ENCODE measurements around the gene KIF19. TPM values are rescaled to one million over a fixed set of nuclear protein-coding genes. Genes with fewer than 3 reads are reported as not detected.

Gene KIF19
- polyA plus RNA-seq, 2 of the 4 experiments (the other 2 are of a cell fraction), result not detected

DNA sequence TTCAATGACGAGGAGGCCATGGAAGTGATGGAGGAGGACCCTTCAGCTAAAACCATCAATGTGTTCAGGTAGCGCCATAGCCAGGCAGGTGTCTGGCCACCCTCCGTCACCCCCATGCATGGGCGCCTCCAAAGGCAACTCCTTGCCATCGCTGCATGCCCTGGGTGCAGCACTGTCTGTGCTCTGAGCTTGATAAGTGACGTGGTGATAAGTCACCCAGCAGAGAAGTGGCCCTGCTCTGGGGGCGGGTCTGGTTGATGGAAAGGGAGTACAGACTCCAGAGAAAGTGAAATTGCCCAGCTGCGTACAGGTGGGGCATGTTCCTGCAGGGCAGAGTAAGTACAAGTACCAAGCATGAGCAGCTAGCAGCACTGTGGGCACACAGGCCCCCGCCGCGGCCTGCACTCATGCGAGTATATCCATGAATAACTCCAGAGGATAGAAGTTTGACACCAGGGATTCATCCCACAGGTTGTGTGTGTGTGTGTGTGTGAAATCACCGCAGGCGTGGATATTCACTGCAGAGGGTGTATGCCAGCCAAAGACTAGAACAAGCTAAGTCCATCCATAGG, 38.9 kb upstream of the KIF19 start:
- Histone ChIP-seq H3K4me1 (0 out of 3 replicates have a peak, but pooled peaks cover 4% of the 10 kb centered on the region), H3K27ac (no peak overlapping the region), H3K4me2 (no peak overlapping the region), H3K4me3 (no peak overlapping the region), H3K9me3 (no peaks in the 10 kb centered on the region)
- ATAC-seq (no peak), FAIRE-seq (no peak), DNase-seq (ENCODE audit: low read depth in 1 of 2, low spot score in 1 of 2) (no peak)
- no peak for TF ChIP-seq RAD21 (conservative IDR thresholded peaks at IDR 0.05 in 1 of 2, IDR thresholded peaks at IDR 0.05 in 1 of 2)
- TF ChIP-seq ZSCAN20 (CRISPR knock-in tag; IDR thresholded peaks at IDR 0.05), result no peak
- ChIA-PET POLR2A (no interaction called here), CTCF (interaction anchor here (2.3 to 12.3 kb wide), 2 partner anchors 11 to 81 kb away, joined by 6 to 125 read pairs; no protein-coding TSS in a partner anchor)
- WGBS (ENCODE audit: missing lambda C conversion rate), result 79% methylated on average over 14 of the region's 14 CpGs

DNA sequence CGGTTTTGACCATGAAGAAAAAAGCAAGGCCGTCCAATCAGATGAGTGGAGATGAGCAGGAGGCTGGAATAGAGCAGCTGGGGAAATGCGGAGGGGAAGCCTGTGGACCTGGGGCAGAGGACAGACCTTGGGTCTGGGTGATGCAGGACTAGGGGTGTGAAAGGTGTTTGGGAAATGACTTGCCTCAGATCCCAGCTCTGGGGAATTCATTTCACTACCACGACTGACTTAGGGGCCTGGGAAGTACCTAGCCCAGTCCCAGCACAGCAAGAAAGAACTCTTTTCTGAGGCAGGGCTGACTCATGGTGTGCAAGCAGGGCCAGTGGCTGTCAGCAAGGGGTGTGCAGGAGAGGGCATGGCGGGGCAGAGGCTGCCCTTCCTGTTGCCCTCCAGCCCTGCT, 37.2 kb upstream of the KIF19 start:
- peak; percentile 61 to 64; a peak in 4 of 6 replicates for ATAC-seq
- POLR2A ChIA-PET, result no interaction called here
- no peak for FAIRE-seq
- WGBS (ENCODE audit: missing lambda C conversion rate), result 45% methylated on average over 5 of the region's 5 CpGs
- no peaks in the 10 kb centered on the region for H3K9me3 ChIP-seq
- CTCF ChIA-PET, result interaction anchor here (1.2 to 12.3 kb wide), 3 partner anchors 10 to 72 kb away, joined by 3 to 125 read pairs (median 4); no protein-coding TSS in a partner anchor
- DNase-seq (ENCODE audit: low read depth in 1 of 2, low spot score in 1 of 2), result no peak
- TF ChIP-seq HOXB13 (CRISPR knock-in tag; IDR thresholded peaks at IDR 0.05; ENCODE audit: low read depth) (no peak), EP300 (IDR thresholded peaks at IDR 0.05) (no peak), SREBF2 (IDR thresholded peaks at IDR 0.05) (no peak), MYC (IDR thresholded peaks at IDR 0.05; ENCODE audit: borderline replicate concordance, low read length) (no peak)
- TF ChIP-seq, protein P1, sequence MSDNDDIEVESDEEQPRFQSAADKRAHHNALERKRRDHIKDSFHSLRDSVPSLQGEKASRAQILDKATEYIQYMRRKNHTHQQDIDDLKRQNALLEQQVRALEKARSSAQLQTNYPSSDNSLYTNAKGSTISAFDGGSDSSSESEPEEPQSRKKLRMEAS (IDR thresholded peaks at IDR 0.05), result no peak
- H3K4me3 ChIP-seq, result no peak overlapping the region
- no peaks in the 10 kb centered on the region for H3K4me1 ChIP-seq
- no peak overlapping the region for H3K27ac ChIP-seq
- no peak overlapping the region for H3K4me2 ChIP-seq

DNA sequence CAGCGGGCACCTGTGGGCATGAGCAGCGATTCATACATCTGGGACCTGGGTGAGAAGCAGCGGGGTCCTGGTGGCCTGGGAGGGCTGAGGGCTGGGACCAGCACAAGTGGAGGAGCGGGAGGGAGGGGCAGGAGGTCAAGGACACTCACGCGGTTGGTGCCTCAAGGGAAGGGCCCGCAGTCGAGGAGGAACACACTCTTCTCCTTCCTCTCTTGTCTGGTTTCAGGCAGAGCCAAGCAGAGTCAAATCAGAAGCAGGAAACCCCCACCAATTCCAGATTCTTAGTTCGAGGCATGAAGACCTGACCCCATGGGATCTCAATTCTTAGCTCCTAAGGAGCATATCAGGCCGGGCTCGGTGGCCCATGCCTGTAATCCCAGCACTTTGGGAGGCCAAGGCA, 36.3 kb upstream of the KIF19 start:
- WGBS (ENCODE audit: missing lambda C conversion rate), result 77% methylated on average over 11 of the region's 11 CpGs
- POLR2A ChIA-PET, result interaction anchor here (1.0 kb wide), 1 partner anchor 86 kb away, joined by 3 read pairs; the partner anchor contains the start of gene RPL38
- no peak for FAIRE-seq
- no peak for DNase-seq (ENCODE audit: low read depth in 1 of 2, low spot score in 1 of 2)
- no peak for ATAC-seq
- H3K27ac ChIP-seq, result no peak overlapping the region
- H3K4me2 ChIP-seq, result no peak overlapping the region
- H3K4me1 ChIP-seq, result no peaks in the 10 kb centered on the region
- H3K4me3 ChIP-seq, result no peak overlapping the region
- CTCF ChIA-PET, result interaction anchor here (0.8 to 12.3 kb wide), 2 partner anchors 9 to 90 kb away, joined by 3 to 125 read pairs; no protein-coding TSS in a partner anchor
- H3K9me3 ChIP-seq, result no peaks in the 10 kb centered on the region
- no peak for TF ChIP-seq MAZ (IDR thresholded peaks at IDR 0.05; ENCODE audit: borderline replicate concordance, low read depth, low read length)
- TF ChIP-seq NFE2L2 (conservative IDR thresholded peaks at IDR 0.05; ENCODE audit: low read length), result no peak
- TF ChIP-seq, protein P2, sequence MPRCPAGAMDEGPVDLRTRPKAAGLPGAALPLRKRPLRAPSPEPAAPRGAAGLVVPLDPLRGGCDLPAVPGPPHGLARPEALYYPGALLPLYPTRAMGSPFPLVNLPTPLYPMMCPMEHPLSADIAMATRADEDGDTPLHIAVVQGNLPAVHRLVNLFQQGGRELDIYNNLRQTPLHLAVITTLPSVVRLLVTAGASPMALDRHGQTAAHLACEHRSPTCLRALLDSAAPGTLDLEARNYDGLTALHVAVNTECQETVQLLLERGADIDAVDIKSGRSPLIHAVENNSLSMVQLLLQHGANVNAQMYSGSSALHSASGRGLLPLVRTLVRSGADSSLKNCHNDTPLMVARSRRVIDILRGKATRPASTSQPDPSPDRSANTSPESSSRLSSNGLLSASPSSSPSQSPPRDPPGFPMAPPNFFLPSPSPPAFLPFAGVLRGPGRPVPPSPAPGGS (IDR thresholded peaks at IDR 0.05), result no peak
- TF ChIP-seq, protein P3, sequence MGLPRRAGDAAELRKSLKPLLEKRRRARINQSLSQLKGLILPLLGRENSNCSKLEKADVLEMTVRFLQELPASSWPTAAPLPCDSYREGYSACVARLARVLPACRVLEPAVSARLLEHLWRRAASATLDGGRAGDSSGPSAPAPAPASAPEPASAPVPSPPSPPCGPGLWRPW (IDR thresholded peaks at IDR 0.05), result no peak

DNA sequence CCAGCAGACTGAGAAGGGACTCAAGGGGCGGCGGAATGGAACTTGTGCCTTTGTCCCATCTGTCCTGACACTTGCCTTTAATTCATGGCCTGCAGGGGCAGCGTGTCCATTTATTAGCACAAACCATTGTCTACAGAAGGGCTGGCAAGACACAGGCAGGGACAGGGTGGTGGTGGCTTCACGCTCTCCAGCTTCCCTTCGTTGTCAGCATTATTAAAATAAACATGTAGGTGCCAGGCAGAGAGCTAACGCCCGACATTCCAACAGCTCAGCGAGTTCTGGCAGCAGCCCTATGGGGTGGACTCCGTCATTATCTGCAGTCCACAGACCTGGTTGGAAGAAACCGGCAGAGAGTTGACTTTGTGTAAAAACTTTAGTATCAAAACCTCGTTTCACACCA, 35.7 kb upstream of the KIF19 start:
- ATAC-seq (peak; percentile 59 to 61; a peak in 4 of 6 replicates), DNase-seq (ENCODE audit: low read depth in 1 of 2, low spot score in 1 of 2) (no peak), FAIRE-seq (no peak)
- ChIA-PET CTCF (interaction anchor here (12.3 kb wide), 1 partner anchor 8 kb away, joined by 125 read pairs; no protein-coding TSS in a partner anchor), POLR2A (interaction anchor here (1.0 kb wide), 2 partner anchors 77 to 87 kb away, joined by 3 read pairs; partner anchors contain the start of genes RPL38 and TTYH2)
- H3K4me1 ChIP-seq, result no peaks in the 10 kb centered on the region
- H3K27ac ChIP-seq, result no peak overlapping the region
- no peaks in the 10 kb centered on the region for H3K9me3 ChIP-seq
- H3K4me3 ChIP-seq, result no peak overlapping the region
- WGBS (ENCODE audit: missing lambda C conversion rate), result 72% methylated on average over 11 of the region's 11 CpGs
- H3K4me2 ChIP-seq, result no peak overlapping the region
- TF ChIP-seq HOXA7 (CRISPR knock-in tag; IDR thresholded peaks at IDR 0.05) (no peak), ZFP36 (IDR thresholded peaks at IDR 0.05; ENCODE audit: borderline replicate concordance, partially characterized antibody) (no peak), FOXS1 (CRISPR knock-in tag; IDR thresholded peaks at IDR 0.05) (no peak), NFE2L2 (conservative IDR thresholded peaks at IDR 0.05; ENCODE audit: low read length) (no peak), RCOR1 (IDR thresholded peaks at IDR 0.05; ENCODE audit: low read depth, low read length) (no peak), RNF2 (IDR thresholded peaks at IDR 0.05; ENCODE audit: borderline replicate concordance, low read depth) (no peak), ZC3H11A (IDR thresholded peaks at IDR 0.05) (no peak)
- TF ChIP-seq, protein P4, sequence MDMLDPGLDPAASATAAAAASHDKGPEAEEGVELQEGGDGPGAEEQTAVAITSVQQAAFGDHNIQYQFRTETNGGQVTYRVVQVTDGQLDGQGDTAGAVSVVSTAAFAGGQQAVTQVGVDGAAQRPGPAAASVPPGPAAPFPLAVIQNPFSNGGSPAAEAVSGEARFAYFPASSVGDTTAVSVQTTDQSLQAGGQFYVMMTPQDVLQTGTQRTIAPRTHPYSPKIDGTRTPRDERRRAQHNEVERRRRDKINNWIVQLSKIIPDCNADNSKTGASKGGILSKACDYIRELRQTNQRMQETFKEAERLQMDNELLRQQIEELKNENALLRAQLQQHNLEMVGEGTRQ (IDR thresholded peaks at IDR 0.05), result no peak
- TF ChIP-seq, protein P5, sequence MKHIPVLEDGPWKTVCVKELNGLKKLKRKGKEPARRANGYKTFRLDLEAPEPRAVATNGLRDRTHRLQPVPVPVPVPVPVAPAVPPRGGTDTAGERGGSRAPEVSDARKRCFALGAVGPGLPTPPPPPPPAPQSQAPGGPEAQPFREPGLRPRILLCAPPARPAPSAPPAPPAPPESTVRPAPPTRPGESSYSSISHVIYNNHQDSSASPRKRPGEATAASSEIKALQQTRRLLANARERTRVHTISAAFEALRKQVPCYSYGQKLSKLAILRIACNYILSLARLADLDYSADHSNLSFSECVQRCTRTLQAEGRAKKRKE (CRISPR knock-in tag; IDR thresholded peaks at IDR 0.05; ENCODE audit: low read depth), result no peak
- TF ChIP-seq, protein P6, sequence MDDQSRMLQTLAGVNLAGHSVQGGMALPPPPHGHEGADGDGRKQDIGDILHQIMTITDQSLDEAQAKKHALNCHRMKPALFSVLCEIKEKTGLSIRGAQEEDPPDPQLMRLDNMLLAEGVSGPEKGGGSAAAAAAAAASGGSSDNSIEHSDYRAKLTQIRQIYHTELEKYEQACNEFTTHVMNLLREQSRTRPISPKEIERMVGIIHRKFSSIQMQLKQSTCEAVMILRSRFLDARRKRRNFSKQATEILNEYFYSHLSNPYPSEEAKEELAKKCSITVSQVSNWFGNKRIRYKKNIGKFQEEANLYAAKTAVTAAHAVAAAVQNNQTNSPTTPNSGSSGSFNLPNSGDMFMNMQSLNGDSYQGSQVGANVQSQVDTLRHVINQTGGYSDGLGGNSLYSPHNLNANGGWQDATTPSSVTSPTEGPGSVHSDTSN (IDR thresholded peaks at IDR 0.05), result no peak
- TF ChIP-seq, protein P2 (IDR thresholded peaks at IDR 0.05), result no peak
- TF ChIP-seq, protein P7, sequence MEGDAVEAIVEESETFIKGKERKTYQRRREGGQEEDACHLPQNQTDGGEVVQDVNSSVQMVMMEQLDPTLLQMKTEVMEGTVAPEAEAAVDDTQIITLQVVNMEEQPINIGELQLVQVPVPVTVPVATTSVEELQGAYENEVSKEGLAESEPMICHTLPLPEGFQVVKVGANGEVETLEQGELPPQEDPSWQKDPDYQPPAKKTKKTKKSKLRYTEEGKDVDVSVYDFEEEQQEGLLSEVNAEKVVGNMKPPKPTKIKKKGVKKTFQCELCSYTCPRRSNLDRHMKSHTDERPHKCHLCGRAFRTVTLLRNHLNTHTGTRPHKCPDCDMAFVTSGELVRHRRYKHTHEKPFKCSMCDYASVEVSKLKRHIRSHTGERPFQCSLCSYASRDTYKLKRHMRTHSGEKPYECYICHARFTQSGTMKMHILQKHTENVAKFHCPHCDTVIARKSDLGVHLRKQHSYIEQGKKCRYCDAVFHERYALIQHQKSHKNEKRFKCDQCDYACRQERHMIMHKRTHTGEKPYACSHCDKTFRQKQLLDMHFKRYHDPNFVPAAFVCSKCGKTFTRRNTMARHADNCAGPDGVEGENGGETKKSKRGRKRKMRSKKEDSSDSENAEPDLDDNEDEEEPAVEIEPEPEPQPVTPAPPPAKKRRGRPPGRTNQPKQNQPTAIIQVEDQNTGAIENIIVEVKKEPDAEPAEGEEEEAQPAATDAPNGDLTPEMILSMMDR (IDR thresholded peaks at IDR 0.05), result no peak

Data from A549 (cell line).